RCC 7860 (cell line): ENCODE data around the gene COL17A1.
A peak's percentile ranks its signal among the peaks of the same experiment; 100 is the strongest.

Experiments used
- DNase-seq: peaks from one replicate; pipeline ENCODE4 v3.0.0-alpha.2; 2015; ENCODE audit warnings: low spot score
- FAIRE-seq: peaks from 2 replicates; lab custom pipeline; 2012; peaks lifted over from hg19 to GRCh38; lab: Jason Lieb, UNC

COL17A1 gene

DNA sequence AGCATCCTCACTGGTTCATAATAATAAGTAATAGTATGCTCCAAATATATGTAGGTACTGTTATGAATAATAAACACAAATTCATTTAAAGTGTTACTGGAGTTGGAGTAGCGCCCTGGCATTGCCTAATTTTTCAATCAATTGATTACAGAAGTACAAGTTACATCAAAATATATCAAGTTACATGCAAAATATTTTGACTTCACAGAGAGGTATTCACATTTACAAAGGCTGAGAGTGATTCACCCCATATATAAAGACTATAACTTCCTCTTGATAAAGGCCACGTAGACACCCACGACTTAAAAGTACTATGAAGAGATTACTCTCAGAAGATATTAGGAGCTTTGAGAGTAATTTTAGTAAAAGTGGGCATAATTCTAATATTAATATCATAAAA is 13.6 kb upstream of the COL17A1 start:
- FAIRE-seq, result no peak
- no peak for DNase-seq

- FAIRE-seq (no peak), DNase-seq (no peak)
Measured at GRCh38 chr10:104098358-104098925, 12.8 kb upstream of the COL17A1 start.

DNA sequence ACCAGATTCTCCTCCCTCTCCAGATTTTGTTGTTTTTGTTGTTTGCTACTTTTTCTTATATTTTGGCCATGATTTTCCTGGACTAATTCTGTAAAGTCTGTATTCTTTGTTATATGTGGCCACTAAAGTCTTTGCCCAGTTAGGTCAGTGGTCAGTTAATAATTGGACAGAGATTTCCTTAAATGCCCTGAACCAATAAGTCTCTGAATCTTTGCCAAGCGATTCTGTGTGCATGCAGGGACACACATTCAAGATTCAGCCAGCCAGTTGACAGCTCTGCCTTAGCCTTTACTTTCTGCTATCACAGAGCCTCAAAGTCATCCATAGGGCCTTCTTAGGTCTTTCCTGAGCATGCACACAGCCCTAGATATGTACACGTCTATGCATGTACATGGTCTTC is 11.0 kb upstream of the COL17A1 start:
- FAIRE-seq (peak; percentile 95), DNase-seq (peak; percentile 58)

DNA sequence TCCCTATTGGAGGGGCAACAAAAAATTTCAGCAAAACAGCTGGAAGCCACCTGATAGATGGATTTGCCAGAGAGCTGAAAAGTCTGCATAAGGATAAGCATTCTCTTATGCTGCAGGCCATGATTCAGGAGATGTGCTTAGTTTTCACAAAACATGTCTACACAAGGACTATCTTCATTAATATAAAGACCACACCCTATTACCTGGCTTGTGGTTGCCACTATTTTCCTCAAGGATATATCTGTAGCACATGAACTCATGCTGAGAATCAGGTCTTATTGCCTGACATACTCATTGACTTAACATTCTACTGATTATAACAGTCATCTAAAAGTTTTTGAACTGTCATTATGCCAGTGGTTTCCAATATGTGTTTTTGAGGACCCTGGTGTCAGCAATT is 7.1 kb upstream of the COL17A1 start:
- FAIRE-seq (no peak), DNase-seq (no peak)

GRCh38 chr10:104090611-104091010 is 4.9 kb upstream of the COL17A1 start:
- no peak for DNase-seq
- no peak for FAIRE-seq

GRCh38 chr10:104089621-104090020 is 3.9 kb upstream of the COL17A1 start:
- DNase-seq (no peak), FAIRE-seq (no peak)

GRCh38 chr10:104088239-104088638 is 2.6 kb upstream of the COL17A1 start:
- no peak for FAIRE-seq

DNA sequence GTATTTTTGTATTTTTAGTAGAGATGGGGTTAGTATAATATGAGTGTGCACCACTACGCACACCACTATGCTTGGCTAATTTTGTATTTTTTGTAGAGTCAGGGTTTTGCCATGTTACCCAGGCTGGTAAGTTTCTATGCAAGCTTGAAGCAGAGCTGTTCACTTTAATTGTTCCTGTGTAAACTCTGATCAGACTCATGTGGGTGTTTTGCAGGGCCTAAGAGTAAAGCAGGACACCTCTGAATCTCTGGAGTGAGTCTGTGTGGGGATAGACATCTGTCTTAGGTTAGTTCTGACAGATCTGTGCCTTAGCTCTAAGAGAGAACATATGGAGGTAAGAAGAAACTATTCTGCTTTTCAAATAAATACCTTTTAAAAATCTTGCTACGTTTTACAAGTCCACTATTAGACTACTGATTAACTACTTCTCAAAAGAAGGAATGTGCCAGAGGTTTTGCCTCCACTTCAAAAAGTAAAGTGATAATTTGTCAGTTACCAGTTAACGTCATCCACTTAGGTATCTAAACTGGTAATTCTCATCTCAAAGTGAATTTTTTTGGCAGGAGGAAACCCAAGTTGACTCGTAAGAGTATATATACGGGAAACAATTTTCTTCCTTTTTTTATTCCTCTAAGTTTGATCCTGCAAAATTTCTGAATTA is 1.1 kb downstream of the COL17A1 start:
- DNase-seq (no peak), FAIRE-seq (no peak)

More at GRCh38 chr10:104088239-104088638, 2.6 kb upstream of the COL17A1 start:
- no peak for DNase-seq

DNA sequence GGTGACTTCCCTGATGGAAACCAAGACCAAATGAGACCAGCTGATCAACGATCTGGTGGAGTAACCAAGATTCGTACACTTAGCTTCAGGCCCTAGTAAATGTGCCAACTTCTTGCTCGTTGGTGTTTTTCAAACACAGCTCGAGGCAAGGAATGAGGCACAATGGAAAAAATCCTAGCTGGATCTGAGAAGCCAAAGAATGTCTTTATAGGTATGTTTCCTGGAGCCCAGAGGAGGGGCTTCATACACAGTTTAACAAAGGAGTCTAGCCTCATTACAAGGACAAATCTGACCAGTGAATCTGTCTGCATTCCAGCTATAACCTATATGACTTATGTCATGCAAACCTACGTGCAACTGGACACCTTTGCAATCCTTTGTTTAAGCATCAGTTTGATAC is 3.7 kb downstream of the COL17A1 start:
- DNase-seq, result no peak

GRCh38 chr10:104080762-104081161 is 4.9 kb downstream of the COL17A1 start:
- DNase-seq (peak; percentile 17), FAIRE-seq (no peak)

More for the DNA sequence above, 3.7 kb downstream of the COL17A1 start:
- FAIRE-seq, result no peak

DNA sequence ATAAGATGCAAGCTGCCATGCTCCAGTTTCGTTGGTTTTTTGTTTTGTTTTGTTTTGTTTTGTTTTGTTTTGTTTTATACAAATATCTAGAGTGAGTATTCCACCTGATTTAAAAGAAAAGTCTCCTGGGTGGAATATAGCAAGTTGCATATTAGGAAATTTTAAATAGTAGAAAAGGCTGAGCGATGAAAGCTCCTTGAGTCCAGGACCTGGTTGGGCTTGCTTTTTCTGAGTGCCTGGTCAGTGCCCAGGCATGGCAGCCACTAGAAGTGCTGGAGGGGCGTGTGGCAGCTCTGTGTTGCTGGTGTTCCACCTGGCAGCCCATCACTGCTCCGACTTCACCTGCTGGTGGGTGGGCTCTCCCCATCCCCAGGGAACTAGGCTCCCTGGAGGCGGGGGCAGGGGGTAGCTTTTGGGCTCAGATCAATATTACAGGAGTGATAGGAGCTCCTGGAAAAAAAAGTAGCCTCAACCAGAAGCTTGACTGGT is 8.0 kb downstream of the COL17A1 start:
- no peak for FAIRE-seq

GRCh38 chr10:104077247-104077646 is 8.4 kb downstream of the COL17A1 start:
- no peak for DNase-seq
- no peak for FAIRE-seq

More for the DNA sequence above, 8.0 kb downstream of the COL17A1 start:
- DNase-seq, result no peak

GRCh38 chr10:104076743-104077160 is 8.9 kb downstream of the COL17A1 start:
- DNase-seq (no peak), FAIRE-seq (no peak)

- FAIRE-seq, result no peak
- DNase-seq, result no peak
Measured at GRCh38 chr10:104074505-104074904, 11.2 kb downstream of the COL17A1 start.

DNA sequence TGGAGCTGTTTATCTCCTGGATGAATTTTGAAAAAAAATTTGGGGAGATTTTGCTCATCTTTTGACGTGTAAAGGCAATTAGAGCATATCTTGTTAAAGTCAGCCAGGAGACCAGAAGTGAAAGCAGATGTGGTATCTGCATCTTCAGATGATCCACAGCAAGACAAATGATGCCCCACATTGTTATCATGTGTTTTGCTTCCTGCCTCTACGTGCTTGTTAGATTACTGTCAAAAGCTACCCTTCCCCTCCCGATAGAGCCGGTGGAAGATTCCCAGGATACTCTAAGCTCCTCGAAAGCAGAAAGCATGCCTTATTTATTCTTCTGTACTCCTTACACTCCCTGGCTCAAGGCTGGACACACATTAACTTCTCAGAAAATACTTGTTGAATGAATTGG is 12.9 kb downstream of the COL17A1 start:
- DNase-seq, result no peak
- FAIRE-seq, result no peak

GRCh38 chr10:104069613-104070012 is 16.1 kb downstream of the COL17A1 start:
- DNase-seq, result no peak
- FAIRE-seq, result no peak

DNA sequence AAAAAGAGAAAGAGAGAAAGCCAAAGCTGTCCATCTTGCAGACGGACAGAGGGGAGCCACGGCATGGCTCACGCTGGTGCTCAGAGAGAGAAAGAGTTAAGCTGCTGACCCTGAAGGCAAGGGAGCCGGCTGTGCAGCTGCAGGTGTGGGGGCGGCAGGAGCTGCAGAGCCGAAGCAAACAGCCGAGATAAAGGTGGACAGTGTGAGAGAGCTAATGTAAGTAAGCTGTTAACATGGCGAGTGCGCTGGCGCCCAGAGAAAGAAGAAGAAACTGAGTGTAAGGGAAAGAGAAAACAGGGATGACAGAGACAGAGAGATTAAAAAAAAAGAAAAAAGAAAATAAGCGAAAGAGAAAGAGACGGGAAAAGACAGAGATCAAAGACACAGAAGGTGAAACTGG is 18.2 kb downstream of the COL17A1 start:
- no peak for DNase-seq
- FAIRE-seq, result no peak

DNA sequence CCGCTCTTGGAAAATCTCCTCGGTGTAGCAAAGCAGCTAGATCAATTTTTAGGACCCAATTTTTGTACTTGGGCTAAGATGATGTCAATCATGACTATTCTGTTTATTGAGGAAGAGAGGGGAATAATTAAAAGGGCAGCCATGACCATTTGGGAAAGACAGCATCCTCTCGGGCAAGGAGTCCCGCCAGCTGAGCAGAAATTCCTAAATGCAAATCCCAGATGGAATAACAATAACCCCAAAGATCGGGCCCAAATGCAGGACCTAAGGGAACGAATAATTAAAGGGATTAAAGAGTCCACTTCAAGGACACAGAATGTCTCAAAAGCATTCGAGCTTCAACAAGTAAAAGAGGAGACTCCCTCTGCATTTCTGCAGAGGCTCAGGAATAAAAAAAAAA is 18.7 kb downstream of the COL17A1 start:
- FAIRE-seq (no peak), DNase-seq (no peak)

- no peak for DNase-seq
- no peak for FAIRE-seq
Measured at GRCh38 chr10:104065748-104066147, 19.9 kb downstream of the COL17A1 start.

DNA sequence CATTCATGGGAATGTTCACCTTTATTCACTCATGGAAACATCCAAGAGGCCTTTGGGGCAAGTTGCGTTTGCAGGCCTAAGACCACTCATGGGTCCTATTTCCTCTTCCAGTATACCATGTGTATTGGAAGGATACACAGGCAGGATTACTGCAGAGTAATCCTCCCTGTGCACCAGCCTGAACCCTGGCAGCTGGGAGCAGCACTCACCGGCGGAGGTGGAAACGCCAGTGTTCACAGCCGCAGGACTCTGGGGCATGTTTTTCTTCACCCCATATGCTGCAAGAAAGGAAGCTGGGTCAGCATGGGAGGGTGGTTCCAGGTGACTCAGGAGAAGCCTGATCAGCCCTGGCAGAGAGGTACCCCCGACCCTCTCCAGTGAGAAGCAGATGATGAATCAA is 24.5 kb downstream of the COL17A1 start:
- DNase-seq, result no peak
- no peak for FAIRE-seq

- FAIRE-seq (no peak), DNase-seq (no peak)
Measured at GRCh38 chr10:104059364-104059763, 26.3 kb downstream of the COL17A1 start.

DNA sequence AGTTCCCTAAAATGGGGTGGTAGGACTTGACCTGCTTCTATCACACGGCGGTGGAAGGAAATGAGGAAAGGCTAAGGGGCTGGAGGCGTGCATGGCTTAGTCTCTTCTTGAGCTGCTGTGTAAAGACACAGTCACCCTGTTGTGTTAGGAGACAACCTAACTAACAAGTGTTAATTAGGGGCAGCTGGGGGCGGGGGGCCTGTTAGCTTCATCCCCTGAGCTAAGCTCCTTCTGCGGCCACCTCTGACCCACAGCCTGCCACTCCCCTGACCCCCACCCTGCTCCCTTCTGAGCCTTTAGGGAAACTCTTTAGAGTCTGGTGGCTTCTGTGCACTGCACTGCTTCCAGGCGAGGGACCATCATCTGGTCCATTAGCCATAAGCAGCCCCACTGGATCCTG is 28.0 kb downstream of the COL17A1 start:
- DNase-seq (no peak), FAIRE-seq (no peak)
